ENCODE data around the gene CLIC5. TPM values are rescaled to one million over a fixed set of nuclear protein-coding genes. Genes with fewer than 3 reads are reported as not detected.

Gene CLIC5
- total and polyA plus RNA-seq, 2 of the 8 experiments (the other 6 are each of a cell fraction or from before 2014, with no cell fraction given), result 0.12 to 0.15 TPM

GRCh38 chr6:45924763-45925342, 90.8 kb downstream of the CLIC5 start:
- Histone ChIP-seq H3K9me3 (ENCODE audit: insufficient read depth in 2 of 2, low read depth in 1 of 2, low read length in 1 of 2) (no peaks in the 10 kb centered on the region), H4K5ac (ENCODE audit: insufficient read length, low read depth, low read length) (no peak overlapping the region), H4K91ac (replicated peaks; ENCODE audit: insufficient read length, low read length) (no peak overlapping the region), H3K79me2 (ENCODE audit: control insufficient read depth in 1 of 2, insufficient read depth in 2 of 2, low read length in 2 of 2) (no peaks in the 10 kb centered on the region), H3K79me1 (ENCODE audit: low read depth, low read length) (no peaks in the 10 kb centered on the region), H3K14ac (ENCODE audit: insufficient read length) (no peak overlapping the region), H3K36me3 (ENCODE audit: control insufficient read depth in 2 of 4, insufficient read depth in 4 of 4, low read length in 3 of 4) (no peaks in the 10 kb centered on the region), H3K4me1 (replicated peaks in 1 of 4; ENCODE audit: control insufficient read depth in 3 of 4, insufficient read depth in 4 of 4, low read length in 3 of 4) (peaks cover 10 to 18% (median 15%) of the 10 kb centered on the region in 4 experiments), H3K4me3 (ENCODE audit: extremely low read depth in 1 of 4, insufficient read depth in 2 of 4, low read depth in 3 of 4, low read length in 4 of 4) (no peak overlapping the region), H3K18ac (ENCODE audit: extremely low read depth, low read length) (no peak overlapping the region), H2BK120ac (replicated peaks; ENCODE audit: low read depth, low read length) (no peak overlapping the region), H2BK15ac (ENCODE audit: low read length) (no peak overlapping the region), H2BK20ac (ENCODE audit: low read length) (no peak overlapping the region), H3K27me3 (replicated peaks in 1 of 4; ENCODE audit: control insufficient read depth in 3 of 4, extremely low read depth in 1 of 4, insufficient read depth in 3 of 4, low read length in 3 of 4) (peaks cover 0 to 6% (median 1%) of the 10 kb centered on the region in 4 experiments; a peak in 4 of 7 replicates), H3K23me2 (ENCODE audit: low read depth, low read length) (no peaks in the 10 kb centered on the region), H3K4me2 (ENCODE audit: insufficient read depth in 1 of 2, low read depth in 2 of 2, low read length in 2 of 2) (no peak overlapping the region), H2BK12ac (ENCODE audit: low read depth, low read length) (no peak overlapping the region), H4K8ac (ENCODE audit: extremely low read depth, insufficient read depth, low read length) (no peak overlapping the region), H3K9ac (replicated peaks in 1 of 4; ENCODE audit: extremely low read depth in 1 of 4, low read depth in 3 of 4, low read length in 3 of 4) (no peak overlapping the region), H2AFZ (ENCODE audit: low read length) (no peak overlapping the region), H3K4ac (replicated peaks; ENCODE audit: insufficient read length, low read depth, low read length) (no peak overlapping the region), H2BK5ac (ENCODE audit: low read depth, low read length) (no peak overlapping the region), H2AK5ac (ENCODE audit: low read depth, low read length) (no peak overlapping the region), H3K56ac (replicated peaks; ENCODE audit: insufficient read length, low read depth, low read length) (no peak overlapping the region), H4K20me1 (replicated peaks in 1 of 2; ENCODE audit: control insufficient read depth in 1 of 2, insufficient read depth in 2 of 2, low read length in 2 of 2) (no peaks in the 10 kb centered on the region), H3K23ac (ENCODE audit: insufficient read length) (no peak overlapping the region), H3K27ac (ENCODE audit: low read depth, low read length) (no peak overlapping the region)
- POLR2A ChIA-PET (ENCODE audit: partially characterized antibody), result interaction anchor here (0.5 kb wide), 1 partner anchor 1120 kb away, joined by 3 read pairs; no protein-coding TSS in a partner anchor
- DNase-seq (ENCODE audit: low read depth in 1 of 2, low spot score in 2 of 2) (no peak), FAIRE-seq (no peak)
- CTCF ChIA-PET (ENCODE audit: partially characterized antibody), result interaction anchor here (0.6 to 3.2 kb wide), 7 partner anchors 23 to 1269 kb away, joined by 3 to 15 read pairs (median 3); no protein-coding TSS in a partner anchor
- WGBS, 2 experiments (ENCODE audit: extremely low coverage in 1 of 2, insufficient coverage in 1 of 2, insufficient read length in 1 of 2, insufficient replicate concordance in 2 of 2, low coverage in 1 of 2, low lambda C conversion rate in 2 of 2, missing lambda C conversion rate in 1 of 2), result 76% methylated on average over 6 of the region's 6 CpGs; no CpG with 5 or more reads in 1 of the 2 experiments
- TF ChIP-seq MAFK (IDR thresholded peaks at IDR 0.05; ENCODE audit: low read depth, low read length), result no peak

All from H1 (cell line).